Measurements from ENCODE around the gene PAWR. TPM values are rescaled to one million over a fixed set of nuclear protein-coding genes. Genes with fewer than 3 reads are reported as not detected.

Gene PAWR
- total and polyA plus RNA-seq, 2 donors (not counting 1 experiment from before 2014, with no cell fraction given): 6.5 to 16.0 TPM

- no peaks in the 10 kb centered on the region for H3K36me3 ChIP-seq (ENCODE audit: control insufficient read depth, insufficient read depth, low read length)
- H3K9ac ChIP-seq (ENCODE audit: insufficient read depth, low read length): no peak overlapping the region
- no peak overlapping the region for H2AFZ ChIP-seq (ENCODE audit: low read length)
- H3K9me3 ChIP-seq (ENCODE audit: control insufficient read depth, insufficient read depth, low read depth, low read length): no peaks in the 10 kb centered on the region
- DNase-seq (ENCODE audit: low read depth in 2 of 2): peak; percentile 29 to 32
- no peaks in the 10 kb centered on the region for H4K20me1 ChIP-seq (ENCODE audit: control insufficient read depth, extremely low read depth, insufficient read depth, low read length)
- no peaks in the 10 kb centered on the region for H3K79me2 ChIP-seq (ENCODE audit: control insufficient read depth, insufficient read depth, low read length)
- H3K4me2 ChIP-seq (ENCODE audit: extremely low read depth, insufficient read depth, low read length): no peak overlapping the region
- H3K4me3 ChIP-seq (replicated peaks in 1 of 4; ENCODE audit: control extremely low read depth in 1 of 4, insufficient read depth in 1 of 4, low read depth in 3 of 4, low read length in 4 of 4): no peak overlapping the region
- H3K4me1 ChIP-seq (ENCODE audit: control insufficient read depth, extremely low read depth, insufficient read depth, low read length): no peaks in the 10 kb centered on the region
- no peak overlapping the region for H3K27ac ChIP-seq (ENCODE audit: insufficient read depth, low read length)
- TF ChIP-seq EZH2 (IDR thresholded peaks at IDR 0.05; ENCODE audit: low read length, missing control alignments): no peak
- TF ChIP-seq, protein P1, sequence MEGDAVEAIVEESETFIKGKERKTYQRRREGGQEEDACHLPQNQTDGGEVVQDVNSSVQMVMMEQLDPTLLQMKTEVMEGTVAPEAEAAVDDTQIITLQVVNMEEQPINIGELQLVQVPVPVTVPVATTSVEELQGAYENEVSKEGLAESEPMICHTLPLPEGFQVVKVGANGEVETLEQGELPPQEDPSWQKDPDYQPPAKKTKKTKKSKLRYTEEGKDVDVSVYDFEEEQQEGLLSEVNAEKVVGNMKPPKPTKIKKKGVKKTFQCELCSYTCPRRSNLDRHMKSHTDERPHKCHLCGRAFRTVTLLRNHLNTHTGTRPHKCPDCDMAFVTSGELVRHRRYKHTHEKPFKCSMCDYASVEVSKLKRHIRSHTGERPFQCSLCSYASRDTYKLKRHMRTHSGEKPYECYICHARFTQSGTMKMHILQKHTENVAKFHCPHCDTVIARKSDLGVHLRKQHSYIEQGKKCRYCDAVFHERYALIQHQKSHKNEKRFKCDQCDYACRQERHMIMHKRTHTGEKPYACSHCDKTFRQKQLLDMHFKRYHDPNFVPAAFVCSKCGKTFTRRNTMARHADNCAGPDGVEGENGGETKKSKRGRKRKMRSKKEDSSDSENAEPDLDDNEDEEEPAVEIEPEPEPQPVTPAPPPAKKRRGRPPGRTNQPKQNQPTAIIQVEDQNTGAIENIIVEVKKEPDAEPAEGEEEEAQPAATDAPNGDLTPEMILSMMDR (conservative IDR thresholded peaks at IDR 0.05 in 1 of 2, IDR thresholded peaks at IDR 0.05 in 1 of 2; ENCODE audit: low read depth in 1 of 2, low read length in 2 of 2): no peak
- H3K27me3 ChIP-seq (ENCODE audit: control insufficient read depth, insufficient read depth, low read length): no peaks in the 10 kb centered on the region
These were observed 29.1 kb downstream of the PAWR start for GRCh38 chr12:79661629-79662028.

DNA sequence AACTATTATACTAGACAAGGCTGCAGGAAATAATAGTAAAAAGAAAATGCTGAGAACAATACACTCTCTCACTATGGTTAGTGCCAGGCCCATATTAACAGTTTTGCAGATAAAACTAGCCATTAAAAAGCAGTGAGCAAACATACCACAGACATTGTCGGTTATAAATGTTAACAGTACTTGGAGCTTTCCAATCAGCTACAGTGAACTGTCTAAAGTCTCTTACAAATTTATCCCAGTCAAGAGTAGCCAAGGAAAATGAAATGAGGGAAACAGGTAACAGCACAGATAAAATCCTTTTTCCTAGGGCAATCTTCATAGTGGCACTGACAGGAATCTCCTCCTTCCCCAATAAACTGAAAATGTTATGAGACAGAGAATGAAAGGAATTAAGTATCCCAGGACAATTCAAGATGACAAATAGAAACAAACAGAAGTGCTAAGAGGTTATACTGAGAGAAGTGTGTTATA lies 30.8 kb downstream of the PAWR start:
- Histone ChIP-seq H3K9ac (ENCODE audit: insufficient read depth, low read length) (no peak overlapping the region), H3K4me1 (ENCODE audit: control insufficient read depth, extremely low read depth, insufficient read depth, low read length) (no peaks in the 10 kb centered on the region), H3K27ac (ENCODE audit: insufficient read depth, low read length) (no peak overlapping the region), H3K4me3 (replicated peaks in 1 of 4; ENCODE audit: control extremely low read depth in 1 of 4, insufficient read depth in 1 of 4, low read depth in 3 of 4, low read length in 4 of 4) (no peak overlapping the region), H3K27me3 (ENCODE audit: control insufficient read depth, insufficient read depth, low read length) (no peaks in the 10 kb centered on the region), H3K79me2 (ENCODE audit: control insufficient read depth, insufficient read depth, low read length) (no peaks in the 10 kb centered on the region), H3K4me2 (ENCODE audit: extremely low read depth, insufficient read depth, low read length) (no peak overlapping the region), H3K36me3 (ENCODE audit: control insufficient read depth, insufficient read depth, low read length) (no peaks in the 10 kb centered on the region), H2AFZ (ENCODE audit: low read length) (no peak overlapping the region), H3K9me3 (ENCODE audit: control insufficient read depth, insufficient read depth, low read depth, low read length) (no peaks in the 10 kb centered on the region), H4K20me1 (ENCODE audit: control insufficient read depth, extremely low read depth, insufficient read depth, low read length) (no peaks in the 10 kb centered on the region)
- TF ChIP-seq, protein P1 (conservative IDR thresholded peaks at IDR 0.05 in 1 of 2, IDR thresholded peaks at IDR 0.05 in 1 of 2; ENCODE audit: low read depth in 1 of 2, low read length in 2 of 2): no peak
- TF ChIP-seq EZH2 (IDR thresholded peaks at IDR 0.05; ENCODE audit: low read length, missing control alignments): no peak
- DNase-seq (ENCODE audit: low read depth in 2 of 2): peak in 1 of 2 donors; percentile 39

DNA sequence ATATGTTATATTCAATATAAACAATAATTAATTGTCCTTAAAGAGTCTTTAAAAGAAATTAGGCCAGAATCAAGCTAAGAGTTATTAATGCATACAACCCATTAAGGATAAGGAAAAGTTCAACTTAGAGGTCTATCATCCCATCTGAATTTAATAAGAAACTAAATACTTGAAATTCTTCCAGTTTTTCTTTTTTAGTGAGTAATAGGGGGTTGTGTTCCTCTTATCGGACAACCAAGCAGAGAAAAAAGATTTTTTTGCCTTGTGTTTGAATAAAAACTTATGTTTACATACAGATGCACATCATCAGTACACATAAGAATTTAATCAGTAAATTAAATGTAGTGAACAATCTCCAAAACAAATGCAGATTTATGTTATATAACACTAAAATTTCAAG lies 32.5 kb downstream of the PAWR start:
- H3K27me3 ChIP-seq (ENCODE audit: control insufficient read depth, insufficient read depth, low read length): no peaks in the 10 kb centered on the region
- no peaks in the 10 kb centered on the region for H3K4me1 ChIP-seq (ENCODE audit: control insufficient read depth, extremely low read depth, insufficient read depth, low read length)
- no peak overlapping the region for H3K4me3 ChIP-seq (replicated peaks in 1 of 4; ENCODE audit: control extremely low read depth in 1 of 4, insufficient read depth in 1 of 4, low read depth in 3 of 4, low read length in 4 of 4)
- no peaks in the 10 kb centered on the region for H4K20me1 ChIP-seq (ENCODE audit: control insufficient read depth, extremely low read depth, insufficient read depth, low read length)
- no peaks in the 10 kb centered on the region for H3K79me2 ChIP-seq (ENCODE audit: control insufficient read depth, insufficient read depth, low read length)
- DNase-seq (ENCODE audit: low read depth in 2 of 2): peak in 1 of 2 donors; percentile 60
- TF ChIP-seq, protein P1 (conservative IDR thresholded peaks at IDR 0.05 in 1 of 2, IDR thresholded peaks at IDR 0.05 in 1 of 2; ENCODE audit: low read depth in 1 of 2, low read length in 2 of 2): no peak
- no peak for TF ChIP-seq EZH2 (IDR thresholded peaks at IDR 0.05; ENCODE audit: low read length, missing control alignments)
- H3K4me2 ChIP-seq (ENCODE audit: extremely low read depth, insufficient read depth, low read length): no peak overlapping the region
- H3K27ac ChIP-seq (ENCODE audit: insufficient read depth, low read length): no peak overlapping the region
- no peak overlapping the region for H2AFZ ChIP-seq (ENCODE audit: low read length)
- H3K36me3 ChIP-seq (ENCODE audit: control insufficient read depth, insufficient read depth, low read length): no peaks in the 10 kb centered on the region
- H3K9ac ChIP-seq (ENCODE audit: insufficient read depth, low read length): no peak overlapping the region
- no peaks in the 10 kb centered on the region for H3K9me3 ChIP-seq (ENCODE audit: control insufficient read depth, insufficient read depth, low read depth, low read length)

All from fibroblast of lung (primary cell).